Panc1 (cell line): ENCODE results near the gene UBE2G1. TPM values are rescaled to one million over a fixed set of nuclear protein-coding genes. Genes with fewer than 3 reads are reported as not detected.

Source experiments
- ATAC-seq: fragments of 200-7000 bp; cut with Tn5 transposase; 2 replicates; pipeline ENCODE4 v1.9.1; 2020; ENCODE audit warnings: mild to moderate bottlenecking, moderate library complexity
- BruUV-seq: library from RNA; stranded (reverse); fragments of 400-500 nt; replicated peaks from 2 replicates; lab custom pipeline; 2021; lab: Mats Ljungman, UMichigan
- CTCF ChIA-PET: fragments of 300-600 bp; sonication (Branson Sonifier 250); formaldehyde crosslinking; loops from one replicate; lab custom pipeline; 2022; ENCODE audit warnings: antibody characterized with exemption; lab: Charles Lee
- POLR2A ChIA-PET: fragments of 300-600 bp; sonication (Branson Sonifier 250); formaldehyde crosslinking; loops from one replicate; lab custom pipeline; 2022; ENCODE audit warnings: antibody characterized with exemption; lab: Charles Lee
- DNase-seq: peaks from one replicate; pipeline ENCODE4 v3.0.0-alpha.2; 2010; ENCODE audit warnings: low read depth, low spot score
- H3K27ac ChIP-seq: 2 replicates; pipeline ENCODE4 v1.5.1; 2011; ENCODE audit warnings: mild to moderate bottlenecking, low read length, inconsistent platforms
- H3K27me3 ChIP-seq: fragments of 200-500 bp; sonication (Bioruptor generic); 2 replicates; pipeline ENCODE4 v1.6.0; 2014; ENCODE audit warnings: low read length, inconsistent platforms; ENCODE audit not compliant: control insufficient read depth, insufficient read depth
- H3K36me3 ChIP-seq: fragments of 200-500 bp; sonication (Bioruptor generic); 2 replicates; pipeline ENCODE4 v1.5.1; 2014; ENCODE audit warnings: inconsistent platforms, mild to moderate bottlenecking, low read length, moderate library complexity; ENCODE audit not compliant: control insufficient read depth, insufficient read depth
- H3K4me1 ChIP-seq: 2 replicates; pipeline ENCODE4 v1.5.1; 2011; ENCODE audit warnings: inconsistent platforms, mild to moderate bottlenecking, low read length, moderate library complexity; ENCODE audit not compliant: control insufficient read depth, insufficient read depth
- H3K4me3 ChIP-seq, 2 experiments: 2 replicates each; pipeline ENCODE4 v1.5.1; 2011 to 2012; ENCODE audit warnings: low read depth in 2 of 2, low read length in 2 of 2, mild to moderate bottlenecking in 2 of 2, inconsistent platforms in 1 of 2, moderate library complexity in 1 of 2
- H3K9me3 ChIP-seq: fragments of 200-500 bp; sonication (Bioruptor generic); 2 replicates; pipeline ENCODE4 v1.5.1; 2014; ENCODE audit warnings: low read depth, mild to moderate bottlenecking, inconsistent platforms, low read length, moderate library complexity; ENCODE audit not compliant: control insufficient read depth, insufficient read depth
- POLR2AphosphoS5 ChIP-seq: IDR thresholded peaks from 2 replicates; pipeline ENCODE4 v1.6.1; 2012; ENCODE audit warnings: mild to moderate bottlenecking, low read depth, low read length, moderate library complexity
- REST ChIP-seq, 2 experiments: IDR thresholded peaks; 2 replicates each; pipeline ENCODE4 v1.6.1; 2011 to 2012; ENCODE audit warnings: low read depth in 2 of 2, control low read depth in 1 of 2, low read length in 1 of 2, mild to moderate bottlenecking in 1 of 2, moderate library complexity in 1 of 2; ENCODE audit not compliant: insufficient read depth in 1 of 2
- SIN3A ChIP-seq: IDR thresholded peaks from 2 replicates; pipeline ENCODE4 v1.6.1; 2012; ENCODE audit warnings: low read depth, mild to moderate bottlenecking, low read length, moderate library complexity, borderline replicate concordance; ENCODE audit not compliant: insufficient read depth
- TCF7L2 ChIP-seq: IDR thresholded peaks from 2 replicates; pipeline ENCODE4 v1.6.1; 2011; ENCODE audit warnings: mild to moderate bottlenecking, low read depth, low read length, inconsistent platforms
- in situ Hi-C: cut with HindIII; loops from 2 replicates; pipeline ENCODE4 v1.10.0; 2016; ENCODE audit warnings: low sequenced_read_pairs, low pct_unique_long_range_greater_than_20kb
- intact Hi-C: fragments of 100-400 bp; cut with micrococcal nuclease; formaldehyde crosslinking; loops from one replicate; pipeline ENCODE4 v1.10.0; 2022; ENCODE audit not compliant: unreplicated experiment
- total RNA-seq: library from RNA; stranded (reverse); gene quantifications from one replicate; pipeline ENCODE4 v1.2.1, GENCODE V29; 2021; ENCODE audit not compliant: unreplicated experiment
- TF ChIP-seq, protein P1 (sequence below): fragments of 450-650 bp; IDR thresholded peaks from 2 replicates; pipeline ENCODE4 v1.5.1; 2017; ENCODE audit warnings: mild to moderate bottlenecking

Gene UBE2G1
- total RNA-seq, 1 experiment from 2014 or later, result 119 TPM

- intact Hi-C loops, result no loop called here
- Histone ChIP-seq H3K4me1 (peaks cover 4% of the 10 kb centered on the region), H3K9me3 (no peaks in the 10 kb centered on the region), H3K36me3 (no peaks in the 10 kb centered on the region), H3K4me3 (no peak overlapping the region), H3K27ac (no peak overlapping the region), H3K27me3 (no peaks in the 10 kb centered on the region)
- TF ChIP-seq SIN3A (no peak), REST (IDR thresholded peaks at IDR 0.05; ENCODE audit: insufficient read depth in 1 of 2, low read depth in 2 of 2, low read length in 1 of 2) (no peak), POLR2AphosphoS5 (no peak), TCF7L2 (no peak)
- TF ChIP-seq, protein P1, sequence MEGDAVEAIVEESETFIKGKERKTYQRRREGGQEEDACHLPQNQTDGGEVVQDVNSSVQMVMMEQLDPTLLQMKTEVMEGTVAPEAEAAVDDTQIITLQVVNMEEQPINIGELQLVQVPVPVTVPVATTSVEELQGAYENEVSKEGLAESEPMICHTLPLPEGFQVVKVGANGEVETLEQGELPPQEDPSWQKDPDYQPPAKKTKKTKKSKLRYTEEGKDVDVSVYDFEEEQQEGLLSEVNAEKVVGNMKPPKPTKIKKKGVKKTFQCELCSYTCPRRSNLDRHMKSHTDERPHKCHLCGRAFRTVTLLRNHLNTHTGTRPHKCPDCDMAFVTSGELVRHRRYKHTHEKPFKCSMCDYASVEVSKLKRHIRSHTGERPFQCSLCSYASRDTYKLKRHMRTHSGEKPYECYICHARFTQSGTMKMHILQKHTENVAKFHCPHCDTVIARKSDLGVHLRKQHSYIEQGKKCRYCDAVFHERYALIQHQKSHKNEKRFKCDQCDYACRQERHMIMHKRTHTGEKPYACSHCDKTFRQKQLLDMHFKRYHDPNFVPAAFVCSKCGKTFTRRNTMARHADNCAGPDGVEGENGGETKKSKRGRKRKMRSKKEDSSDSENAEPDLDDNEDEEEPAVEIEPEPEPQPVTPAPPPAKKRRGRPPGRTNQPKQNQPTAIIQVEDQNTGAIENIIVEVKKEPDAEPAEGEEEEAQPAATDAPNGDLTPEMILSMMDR, result no peak
- no peak for DNase-seq
- in situ Hi-C loops, result no loop called here
- POLR2A ChIA-PET, result no interaction called here
- CTCF ChIA-PET, result no interaction called here
- BruUV-seq, result TSS peak; percentile 26
- ATAC-seq, result no peak
Measured at GRCh38 chr17:4340914-4341615, 25.4 kb downstream of the UBE2G1 start.

- Histone ChIP-seq H3K27ac (no peak overlapping the region), H3K36me3 (no peaks in the 10 kb centered on the region), H3K9me3 (no peaks in the 10 kb centered on the region), H3K27me3 (no peaks in the 10 kb centered on the region), H3K4me1 (peaks cover 34% of the 10 kb centered on the region), H3K4me3 (no peak overlapping the region)
- POLR2A ChIA-PET, result interaction anchor here (0.6 kb wide), 1 partner anchor 10 kb away, joined by 3 read pairs; no protein-coding TSS in a partner anchor
- intact Hi-C loops, result no loop called here
- in situ Hi-C loops, result no loop called here
- no peak for ATAC-seq
- TF ChIP-seq TCF7L2 (no peak), POLR2AphosphoS5 (no peak), SIN3A (no peak), REST (IDR thresholded peaks at IDR 0.05; ENCODE audit: insufficient read depth in 1 of 2, low read depth in 2 of 2, low read length in 1 of 2) (no peak)
- TF ChIP-seq, protein P1, result no peak
- no TSS peak for BruUV-seq
- CTCF ChIA-PET, result no interaction called here
- DNase-seq, result no peak
Measured at GRCh38 chr17:4334776-4335584, 31.5 kb downstream of the UBE2G1 start.
